ENCODE data around the gene AVPR2.
A peak's percentile ranks its signal among the peaks of the same experiment; 100 is the strongest.

AVPR2 gene

DNA sequence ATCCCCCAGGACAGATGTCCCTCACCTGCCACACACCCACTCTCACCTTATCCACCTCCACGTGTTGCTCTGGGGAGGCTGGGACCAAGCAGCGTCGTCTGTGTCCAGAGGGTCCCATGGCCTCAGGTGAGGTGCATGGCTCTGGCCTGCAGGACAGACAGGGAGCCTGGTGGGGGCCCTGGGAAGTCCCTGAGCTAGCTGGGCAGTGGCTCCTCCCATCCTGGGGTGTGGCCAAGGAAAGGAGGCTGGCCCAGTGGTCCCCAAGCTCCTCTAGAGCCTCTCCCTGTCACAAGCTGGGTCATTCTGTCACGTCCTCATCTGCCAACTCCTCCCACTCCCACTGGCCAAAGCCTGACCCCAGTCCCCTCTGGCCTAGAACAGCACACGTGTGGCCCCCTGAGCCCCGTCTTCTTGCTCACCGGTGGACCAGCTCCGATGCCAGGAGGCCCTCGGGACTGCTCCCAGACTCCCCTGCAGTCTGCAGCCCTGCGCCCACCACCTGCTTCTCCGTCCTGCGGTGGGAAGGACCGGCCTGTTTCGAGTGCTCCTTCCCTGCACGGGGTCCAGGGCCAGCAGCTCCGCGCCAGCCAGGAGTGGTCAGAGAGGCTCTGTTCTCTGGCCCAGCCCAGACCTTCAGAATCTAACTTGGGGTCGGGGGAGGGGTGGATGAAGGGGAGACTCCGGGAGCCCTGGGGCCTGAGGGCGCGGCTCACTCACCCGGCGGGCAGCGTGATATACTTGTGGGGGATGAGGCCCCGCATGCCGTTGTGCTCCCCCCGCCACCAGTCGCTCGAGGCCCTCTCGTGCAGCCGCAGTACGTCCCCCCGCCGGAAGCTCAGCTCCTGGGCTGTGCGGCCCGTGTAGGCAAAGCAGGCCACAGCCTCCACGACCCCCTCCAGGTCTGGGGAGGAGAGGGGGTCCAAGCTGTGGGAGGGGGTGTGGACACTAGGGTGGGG is 4.8 kb downstream of the AVPR2 start (continued):
- TF ChIP-seq SP3 (tag by site-specific recombination; IDR thresholded peaks at IDR 0.05) = 0 out of 2 replicates have a peak, but pooled peaks have one; percentile 22
- no peak for TF ChIP-seq ZSCAN4 (tag by site-specific recombination; IDR thresholded peaks at IDR 0.05)
- TF ChIP-seq, protein P1, sequence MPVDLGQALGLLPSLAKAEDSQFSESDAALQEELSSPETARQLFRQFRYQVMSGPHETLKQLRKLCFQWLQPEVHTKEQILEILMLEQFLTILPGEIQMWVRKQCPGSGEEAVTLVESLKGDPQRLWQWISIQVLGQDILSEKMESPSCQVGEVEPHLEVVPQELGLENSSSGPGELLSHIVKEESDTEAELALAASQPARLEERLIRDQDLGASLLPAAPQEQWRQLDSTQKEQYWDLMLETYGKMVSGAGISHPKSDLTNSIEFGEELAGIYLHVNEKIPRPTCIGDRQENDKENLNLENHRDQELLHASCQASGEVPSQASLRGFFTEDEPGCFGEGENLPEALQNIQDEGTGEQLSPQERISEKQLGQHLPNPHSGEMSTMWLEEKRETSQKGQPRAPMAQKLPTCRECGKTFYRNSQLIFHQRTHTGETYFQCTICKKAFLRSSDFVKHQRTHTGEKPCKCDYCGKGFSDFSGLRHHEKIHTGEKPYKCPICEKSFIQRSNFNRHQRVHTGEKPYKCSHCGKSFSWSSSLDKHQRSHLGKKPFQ (tag by site-specific recombination; IDR thresholded peaks at IDR 0.05) = no peak

DNA sequence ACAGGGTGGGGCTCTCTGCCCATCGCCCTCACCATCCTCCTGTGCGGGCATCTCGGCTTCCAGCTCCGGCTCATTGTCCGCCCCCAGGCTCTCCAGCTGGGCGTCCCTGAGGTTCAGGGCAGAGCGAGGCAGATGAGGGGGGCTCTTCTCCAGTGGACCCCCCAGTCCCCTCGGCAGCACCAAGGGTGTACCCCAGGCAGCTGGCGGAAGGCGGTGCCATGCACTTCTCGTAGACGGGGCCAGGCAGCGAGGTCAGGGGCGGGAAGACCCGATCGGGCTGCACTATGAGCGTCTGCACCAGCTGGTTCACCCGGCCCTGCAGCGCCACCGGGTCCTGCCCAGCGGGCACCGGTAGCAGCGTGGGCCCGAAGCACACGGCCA is 5.5 kb downstream of the AVPR2 start:
- Histone ChIP-seq H3K4me3 (ENCODE audit: low read depth, low read length) (no peak overlapping the region), H3K9me3 (ENCODE audit: control insufficient read depth, insufficient read depth, low read depth, low read length) (no peaks in the 10 kb centered on the region), H3K36me3 (ENCODE audit: control insufficient read depth in 2 of 2, insufficient read depth in 1 of 2, low read length in 2 of 2) (no peaks in the 10 kb centered on the region), H3K4me1 (ENCODE audit: control insufficient read depth, insufficient read depth, low read length) (no peaks in the 10 kb centered on the region), H3K27ac (ENCODE audit: extremely low read depth, low read depth, low read length) (no peak overlapping the region)
- POLR2A ChIA-PET = interaction anchor here (2.1 kb wide), 1 partner anchor 18 kb away, joined by 8 read pairs; no protein-coding TSS in a partner anchor
- TF ChIP-seq PRDM1 (tag by site-specific recombination; IDR thresholded peaks at IDR 0.05) = no peak
- CTCF ChIA-PET = interaction anchor here (1.1 to 9.6 kb wide), 2 partner anchors 13 to 20 kb away, joined by 3 to 72 read pairs; no protein-coding TSS in a partner anchor

DNA sequence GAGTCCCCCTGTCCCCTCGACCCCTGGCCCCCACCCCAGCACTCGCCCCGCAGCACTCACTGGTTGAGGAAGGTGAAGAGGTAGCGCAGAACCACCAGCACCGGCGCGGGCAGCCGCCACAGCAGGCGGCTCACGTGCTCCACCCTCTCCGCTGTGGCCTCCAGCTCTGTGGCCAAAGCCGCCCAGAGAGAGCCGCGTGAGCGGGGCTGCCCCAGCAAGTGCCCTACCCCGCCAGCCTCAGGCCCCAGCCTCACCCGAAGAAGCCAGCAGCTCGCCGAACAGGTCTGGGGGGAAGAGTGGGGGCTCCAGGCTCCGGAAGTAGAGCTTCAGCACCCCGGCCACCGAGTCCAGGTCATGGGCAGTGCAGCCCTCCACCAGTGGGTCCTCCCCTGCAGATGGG is 6.0 kb downstream of the AVPR2 start:
- H3K4me3 ChIP-seq (ENCODE audit: low read depth, low read length) = no peak overlapping the region
- CTCF ChIA-PET = interaction anchor here (0.5 to 9.6 kb wide), 7 partner anchors 13 to 192 kb away, joined by 3 to 72 read pairs (median 4); no protein-coding TSS in a partner anchor

DNA sequence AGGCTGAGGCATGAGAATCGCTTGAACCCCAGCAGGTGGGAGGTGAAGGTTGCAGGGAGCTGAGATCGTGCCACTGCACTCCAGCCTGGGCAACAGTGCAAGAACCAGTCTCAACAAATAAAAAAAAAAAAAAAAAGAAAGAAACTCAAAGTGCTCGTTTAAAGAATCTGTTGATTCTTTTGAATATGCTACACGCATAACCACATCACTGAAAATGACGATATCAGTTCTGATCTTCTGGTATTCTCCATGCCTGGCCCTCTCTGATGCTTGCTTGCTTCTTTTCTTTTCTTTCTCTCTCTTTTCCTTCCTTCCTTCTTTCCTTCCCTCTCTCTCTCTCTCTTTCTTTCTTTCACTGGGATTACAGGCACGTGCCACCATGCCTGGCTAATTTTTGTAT is 7.3 kb downstream of the AVPR2 start:
- Histone ChIP-seq H3K4me3 (ENCODE audit: low read depth, low read length) (no peak overlapping the region), H3K9me3 (ENCODE audit: control insufficient read depth, insufficient read depth, low read depth, low read length) (no peaks in the 10 kb centered on the region), H3K4me1 (ENCODE audit: control insufficient read depth, insufficient read depth, low read length) (no peaks in the 10 kb centered on the region), H3K27ac (ENCODE audit: extremely low read depth, low read depth, low read length) (no peak overlapping the region), H3K36me3 (ENCODE audit: control insufficient read depth in 2 of 2, insufficient read depth in 1 of 2, low read length in 2 of 2) (no peaks in the 10 kb centered on the region)
- TF ChIP-seq ZNF366 (tag by site-specific recombination; conservative IDR thresholded peaks at IDR 0.05) (peak; percentile 48; the same call in 1 of the 2 replicates), FEZF1 (tag by site-specific recombination; IDR thresholded peaks at IDR 0.05) (no peak), MYNN (tag by site-specific recombination; IDR thresholded peaks at IDR 0.05; ENCODE audit: borderline replicate concordance) (no peak)
- ChIA-PET POLR2A (interaction anchor here (0.9 to 2.1 kb wide), 2 partner anchors 16 to 117 kb away, joined by 3 to 8 read pairs; partner anchors contain the start of genes IDH3G and SSR4), CTCF (interaction anchor here (1.0 to 9.6 kb wide), 3 partner anchors 12 to 37 kb away, joined by 3 to 72 read pairs (median 4); no protein-coding TSS in a partner anchor)

More for the DNA sequence above, 6.0 kb downstream of the AVPR2 start:
- H3K36me3 ChIP-seq (ENCODE audit: control insufficient read depth in 2 of 2, insufficient read depth in 1 of 2, low read length in 2 of 2) = no peaks in the 10 kb centered on the region
- no peaks in the 10 kb centered on the region for H3K9me3 ChIP-seq (ENCODE audit: control insufficient read depth, insufficient read depth, low read depth, low read length)
- TF ChIP-seq ZNF530 (tag by site-specific recombination; IDR thresholded peaks at IDR 0.05; ENCODE audit: low read depth) (no peak), REPIN1 (tag by site-specific recombination; IDR thresholded peaks at IDR 0.05; ENCODE audit: low read depth) (no peak), ZNF19 (tag by site-specific recombination; IDR thresholded peaks at IDR 0.05; ENCODE audit: low read depth) (no peak), ZNF555 (tag by site-specific recombination; conservative IDR thresholded peaks at IDR 0.05) (no peak), BCL11A (tag by site-specific recombination; IDR thresholded peaks at IDR 0.05; ENCODE audit: low read depth) (no peak), ZBTB7A (tag by site-specific recombination; IDR thresholded peaks at IDR 0.05; ENCODE audit: low read depth) (no peak), HOXA7 (CRISPR knock-in tag; IDR thresholded peaks at IDR 0.05; ENCODE audit: borderline replicate concordance) (no peak), ZNF580 (tag by site-specific recombination; IDR thresholded peaks at IDR 0.05) (no peak), ZBTB44 (tag by site-specific recombination; IDR thresholded peaks at IDR 0.05) (no peak)
- no peak overlapping the region for H3K27ac ChIP-seq (ENCODE audit: extremely low read depth, low read depth, low read length)
- H3K4me1 ChIP-seq (ENCODE audit: control insufficient read depth, insufficient read depth, low read length) = no peaks in the 10 kb centered on the region
- POLR2A ChIA-PET = interaction anchor here (0.7 to 2.1 kb wide), 5 partner anchors 13 to 1890 kb away, joined by 3 to 8 read pairs (median 4); partner anchors contain the start of gene NAA10
